DMS 273 treated with DMSO at 0.1 percent for 48 hours (cell line): Measurements from ENCODE around the gene IP6K2.

Source experiments
- DNase-seq: peaks from one replicate; lab custom pipeline; 2025; lab: John Stamatoyannopoulos, UW

The IP6K2 gene

DNA sequence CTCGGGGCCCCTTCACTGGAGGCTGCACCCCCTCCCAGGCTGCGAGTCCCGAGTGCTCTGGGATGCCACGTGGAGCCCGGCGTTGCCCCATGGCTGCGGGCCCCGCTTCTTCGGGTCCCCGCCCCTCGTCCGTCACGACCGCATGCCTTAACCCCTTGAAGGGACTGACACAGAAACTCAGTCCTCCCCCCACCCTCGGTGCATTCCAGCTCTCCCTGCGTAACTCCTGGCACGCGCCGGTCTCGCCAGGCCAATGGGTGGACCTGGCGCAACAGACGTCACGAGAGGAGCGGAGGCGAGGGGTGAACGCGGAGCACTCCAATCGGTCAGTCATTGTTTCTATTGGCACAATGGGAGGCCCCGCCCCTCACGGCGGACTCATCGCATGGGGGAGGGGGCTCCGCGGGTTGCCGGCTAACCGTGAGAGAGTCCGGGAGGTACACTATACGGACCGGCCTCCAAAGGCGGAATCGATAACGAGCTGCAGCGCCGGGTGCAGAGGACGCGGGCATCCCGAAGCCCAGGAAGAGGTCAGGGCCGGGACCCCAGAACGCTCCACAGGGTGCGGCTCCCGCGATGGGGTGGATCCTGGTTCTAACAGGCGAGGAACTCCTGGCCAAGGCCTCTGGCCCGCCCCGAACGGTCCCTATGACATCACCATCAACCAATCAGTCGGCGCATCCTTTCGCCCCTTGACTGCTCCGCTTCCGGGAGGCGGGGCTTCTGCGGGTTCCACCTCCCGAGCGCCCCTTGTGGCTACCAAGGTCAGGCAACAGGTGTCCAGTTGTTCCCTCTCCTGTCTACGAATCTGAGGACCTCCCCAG is 53.3 kb downstream of the IP6K2 start:
- DNase-seq: peak; percentile 92

DNA sequence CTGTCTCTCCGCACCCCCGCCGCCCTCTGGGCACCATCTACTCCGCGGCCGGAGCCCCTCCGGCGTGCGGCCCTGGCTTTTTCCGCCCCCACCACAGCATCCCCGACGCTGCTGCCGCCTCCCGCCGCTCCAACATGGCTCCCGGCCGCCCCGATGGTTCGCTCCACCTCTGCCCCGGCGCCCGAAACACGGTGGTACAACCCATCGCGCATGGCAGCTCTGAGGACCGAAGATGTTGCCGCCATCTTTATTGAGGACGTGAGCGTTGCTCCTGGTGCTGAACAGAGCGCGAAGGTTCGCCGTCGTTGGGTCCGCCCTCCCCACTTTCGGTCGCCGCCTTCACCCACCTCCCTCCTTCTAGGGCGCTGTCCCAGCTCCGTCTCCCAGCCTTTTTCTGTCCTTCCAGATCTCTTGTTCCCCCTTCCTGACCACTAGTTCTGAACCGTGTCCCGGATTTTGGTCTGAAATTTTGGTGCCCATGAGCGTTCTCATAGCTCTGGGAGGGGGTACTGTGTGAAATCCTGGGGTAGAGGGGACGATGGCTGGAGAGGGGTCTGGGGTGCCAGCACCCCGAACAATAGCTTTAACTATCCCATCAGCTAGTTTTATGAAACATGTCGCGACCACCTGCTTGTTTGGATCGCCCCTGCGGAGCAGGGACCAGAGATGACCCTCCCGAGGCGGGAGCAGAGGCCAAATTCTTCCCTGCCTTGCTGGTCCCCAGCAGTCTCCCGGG is 54.1 kb downstream of the IP6K2 start, which contains the start of gene CELSR3:
Gene CELSR3, minus strand, starts transcription at position 134 of the 736 bp plus-strand sequence. CDS start 252 bp downstream, outside the sequence.
- peak; percentile 67 for DNase-seq

DNA sequence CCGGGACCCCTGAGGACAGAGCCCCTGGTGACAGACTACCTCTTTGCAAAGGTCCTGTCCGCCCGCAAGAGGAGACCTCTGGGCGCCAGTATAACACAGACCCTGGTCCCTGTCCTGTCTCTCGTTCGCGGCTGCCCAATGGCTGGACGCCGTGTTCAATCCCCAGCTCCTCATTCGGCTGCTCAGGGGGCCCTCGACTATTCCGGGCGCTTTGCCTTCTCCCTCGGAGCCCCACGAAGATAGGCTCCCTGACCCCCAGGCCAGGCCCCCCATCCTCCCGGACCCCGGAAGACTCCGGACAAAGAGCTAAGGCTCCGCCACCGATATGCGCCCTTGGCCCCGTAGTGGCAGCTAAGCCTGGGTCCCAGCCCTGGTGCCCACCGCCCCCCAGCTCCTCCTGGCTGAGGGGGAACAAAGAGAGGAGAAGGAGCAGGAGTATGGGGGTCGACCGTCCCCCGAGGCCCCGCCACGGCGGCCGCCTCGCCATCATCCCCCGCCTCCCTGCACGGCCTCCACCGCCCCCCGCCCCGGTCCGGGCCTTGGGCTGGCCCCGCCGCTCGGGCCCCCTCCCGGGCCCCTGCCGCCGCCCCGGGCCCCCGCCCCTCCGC is 54.8 kb downstream of the IP6K2 start:
- DNase-seq: no peak

DNA sequence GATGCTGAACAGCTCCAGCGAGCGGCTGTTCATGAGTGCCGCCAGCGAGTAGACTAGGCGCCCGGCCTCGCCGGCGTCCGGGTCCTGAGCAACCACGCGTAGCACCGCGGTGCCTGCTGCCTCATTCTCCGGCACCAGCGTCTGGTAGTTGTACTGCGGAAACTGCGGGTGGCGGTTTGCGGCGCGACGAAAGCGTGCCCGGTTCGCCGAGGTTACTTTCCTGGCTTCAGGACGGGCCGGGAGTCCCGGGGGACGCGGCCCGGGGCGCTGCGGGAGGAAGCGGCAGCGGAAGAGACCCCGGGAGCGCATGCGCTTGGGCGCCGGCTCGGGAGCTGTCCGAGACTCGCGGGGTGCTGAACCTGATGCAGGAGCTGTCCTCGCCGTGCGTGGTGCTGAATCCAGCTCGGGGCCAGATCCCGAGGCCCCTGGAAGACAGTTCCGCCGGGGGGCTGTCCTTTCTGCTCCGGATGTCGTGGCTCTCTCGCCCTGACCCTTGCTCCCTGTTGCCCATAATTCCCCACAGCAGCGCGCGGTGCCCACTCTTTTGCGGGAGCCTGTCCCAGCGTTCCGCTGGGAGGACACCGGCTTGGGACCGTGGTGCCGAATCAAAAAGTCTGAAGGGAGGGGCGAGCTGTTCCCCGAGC is 55.4 kb downstream of the IP6K2 start:
- no peak for DNase-seq

DNA sequence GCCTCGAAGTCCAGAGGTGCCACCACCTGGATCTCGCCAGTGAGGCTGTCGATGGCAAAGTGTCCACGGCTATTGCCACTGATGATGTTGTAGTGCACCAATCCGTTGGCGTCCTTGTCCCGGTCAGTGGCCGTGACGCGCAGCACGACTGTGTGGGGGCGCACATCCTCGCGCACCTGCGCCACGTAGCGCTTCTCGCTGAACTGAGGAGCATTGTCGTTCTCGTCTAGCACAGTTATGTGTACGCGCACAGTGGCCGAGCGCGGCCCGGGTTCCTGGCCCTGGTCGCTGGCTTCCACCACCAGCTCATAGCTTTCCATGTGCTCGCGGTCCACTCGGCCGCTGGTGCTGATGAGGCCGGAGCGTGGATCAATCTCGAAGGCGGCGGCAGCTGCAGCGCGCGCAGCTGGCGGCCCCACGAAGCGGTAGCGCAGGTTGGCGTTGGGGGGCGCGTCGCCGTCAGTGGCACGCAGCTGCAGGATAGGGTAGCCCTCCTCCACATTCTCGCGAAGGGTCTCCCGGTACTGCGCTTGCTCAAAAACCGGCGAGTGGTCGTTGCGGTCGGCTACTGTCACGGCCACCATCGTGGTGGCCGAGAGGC is 56.1 kb downstream of the IP6K2 start:
- DNase-seq: no peak

DNA sequence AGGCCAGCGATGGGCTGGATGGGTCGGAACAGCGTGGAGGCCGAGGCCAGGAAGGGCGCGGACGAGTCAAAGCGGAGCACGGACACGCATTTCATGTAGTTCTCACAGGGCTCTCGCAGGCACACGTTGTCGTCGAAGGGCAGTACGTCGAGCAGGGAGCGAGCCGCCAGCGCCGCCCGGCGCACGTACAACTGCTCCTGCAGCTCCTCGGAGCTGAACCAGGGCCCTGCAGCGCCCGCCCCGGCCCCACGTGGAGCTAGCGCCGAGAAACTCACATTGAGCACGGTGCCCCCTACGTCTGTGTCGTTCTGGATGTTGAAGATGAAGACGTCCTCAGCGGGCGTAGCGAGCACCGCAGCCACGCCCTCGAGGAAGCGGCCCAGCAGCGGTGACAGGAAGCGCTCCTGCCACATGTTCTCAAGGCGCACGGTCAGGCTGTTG is 60.2 kb downstream of the IP6K2 start:
- DNase-seq: no peak

DNA sequence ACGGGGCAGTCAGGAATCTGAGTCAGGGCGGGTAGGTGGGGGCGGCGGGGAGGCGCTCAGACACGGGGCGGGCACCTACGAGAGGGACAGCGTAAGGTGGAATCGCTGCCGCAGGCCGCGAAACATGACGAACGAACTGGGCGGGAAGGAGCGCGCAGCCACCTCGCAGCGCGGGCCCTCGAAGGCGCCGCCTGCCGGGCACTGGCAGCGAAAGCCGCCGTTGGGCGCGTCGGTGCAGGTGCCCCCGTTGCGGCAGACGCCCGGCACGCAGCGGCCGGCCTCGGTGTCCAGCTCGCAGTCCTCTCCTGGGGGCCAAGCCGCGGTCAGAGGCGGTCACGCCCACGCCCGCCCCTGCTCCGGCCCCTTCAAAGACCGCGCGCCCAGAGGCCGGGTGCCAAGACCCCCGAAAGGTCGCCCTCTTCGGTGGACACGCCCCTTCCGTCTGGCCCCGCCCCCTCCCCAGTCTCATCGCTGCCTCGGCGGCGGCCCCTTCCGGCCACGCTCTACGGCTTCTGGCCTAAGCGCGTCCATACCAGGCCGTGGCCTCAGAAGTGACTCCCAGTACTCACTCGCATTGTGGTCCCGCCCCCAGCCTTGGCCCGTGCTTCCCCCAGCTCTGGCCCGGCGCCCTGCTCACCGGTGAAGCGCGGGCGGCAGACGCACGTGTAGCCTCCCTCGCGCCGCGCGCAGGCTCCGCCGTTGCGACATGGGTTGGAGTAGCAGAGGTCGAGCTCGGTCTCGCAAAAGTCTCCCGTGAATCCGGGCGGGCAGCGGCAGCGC is 60.8 kb downstream of the IP6K2 start:
- DNase-seq: no peak

DNA sequence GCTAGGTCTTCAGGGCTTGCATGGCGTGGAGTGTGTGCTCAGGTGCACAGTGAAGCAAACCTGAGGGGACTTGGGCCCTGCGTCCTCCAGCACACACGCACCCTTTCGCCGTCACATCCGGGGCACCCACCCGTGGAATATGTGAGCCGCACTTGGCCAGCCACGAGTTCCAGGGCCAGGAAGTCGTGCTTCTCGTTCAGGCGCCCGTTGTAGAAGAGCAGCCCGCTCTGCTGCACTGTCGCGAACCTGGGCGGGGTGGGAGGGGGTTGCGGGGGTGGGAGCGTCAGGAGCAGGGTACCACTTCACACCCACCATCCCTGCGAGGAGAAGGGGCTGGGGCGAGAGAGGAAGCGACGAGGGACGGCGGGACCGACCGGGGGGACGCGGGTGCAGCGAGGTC is 61.4 kb downstream of the IP6K2 start:
- DNase-seq: no peak

DNA sequence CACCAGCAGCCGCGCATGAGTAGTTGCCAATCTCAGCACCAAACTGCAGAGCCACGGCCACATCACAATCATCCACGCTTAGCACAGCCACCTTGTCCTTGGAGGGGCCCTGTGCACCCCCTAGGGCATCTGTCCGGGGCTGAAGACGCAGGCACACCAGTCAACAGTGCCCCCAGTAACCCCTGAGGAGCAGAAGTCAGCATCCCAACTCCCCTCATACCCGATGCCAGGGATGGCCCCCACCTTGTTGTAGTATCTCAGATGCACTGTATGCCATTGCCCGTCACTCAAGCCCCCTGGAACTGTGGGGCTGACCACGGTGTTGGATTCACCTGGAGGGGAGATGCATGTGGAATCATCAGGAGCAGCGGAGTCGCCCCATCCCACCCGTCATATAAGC is 62.0 kb downstream of the IP6K2 start:
- DNase-seq: no peak

DNA sequence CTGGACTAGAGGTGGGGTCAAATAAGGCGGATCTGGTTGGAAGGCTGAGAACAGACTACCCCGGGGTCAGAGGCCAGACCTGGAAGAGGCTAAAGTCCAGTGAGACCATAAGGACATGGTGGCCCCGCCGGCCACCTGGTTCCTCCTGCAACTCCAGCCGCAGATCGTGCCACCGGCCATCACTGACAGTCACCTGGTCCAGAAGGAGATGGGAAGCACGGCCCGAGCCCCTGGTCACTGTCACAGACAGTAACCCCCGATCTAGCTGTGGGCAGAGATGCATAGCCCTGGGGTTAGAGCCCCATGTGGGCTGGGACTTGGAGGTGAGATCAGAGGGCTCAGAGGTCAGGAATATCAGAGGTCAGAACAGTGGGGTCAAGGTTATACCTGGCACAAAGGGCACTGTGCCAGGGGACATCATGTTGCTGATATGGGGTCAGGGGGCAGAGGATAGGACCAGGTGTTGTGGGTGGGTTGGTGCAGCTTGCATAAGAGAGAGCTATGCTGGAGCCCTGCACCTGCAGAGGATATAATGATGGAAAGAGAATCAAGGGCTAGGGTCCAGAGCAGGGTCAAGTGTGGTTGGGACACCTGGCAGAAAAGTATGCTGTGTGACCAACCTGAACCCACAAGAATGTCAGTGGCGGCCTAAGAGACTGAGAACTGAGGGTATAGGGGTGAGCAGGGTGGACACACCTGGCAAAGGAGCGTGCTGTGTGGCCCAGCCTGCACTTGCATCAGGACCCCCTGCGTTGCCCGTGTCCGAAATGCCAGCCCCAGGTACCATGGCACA is 63.9 kb downstream of the IP6K2 start:
- no peak for DNase-seq

DNA sequence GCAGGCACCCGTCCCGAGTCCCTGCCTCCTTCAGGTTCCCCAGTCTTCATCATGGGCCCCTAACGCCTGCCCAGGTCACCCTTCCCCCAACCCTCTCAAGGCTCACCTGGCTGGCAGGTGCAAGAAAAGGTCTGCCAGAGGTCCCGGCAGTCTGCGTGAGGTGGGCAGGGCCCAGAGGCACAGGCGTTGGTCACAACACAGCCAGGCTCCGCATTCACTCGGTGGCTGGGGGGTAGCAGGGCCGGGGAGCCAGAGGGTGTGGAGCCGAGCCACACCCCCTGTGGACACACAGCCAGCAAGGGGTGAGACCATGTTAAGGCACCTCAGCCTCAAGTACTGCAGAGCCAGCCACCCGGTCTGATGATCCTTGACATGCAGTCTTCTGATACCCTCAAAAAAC is 65.2 kb downstream of the IP6K2 start:
- no peak for DNase-seq

DNA sequence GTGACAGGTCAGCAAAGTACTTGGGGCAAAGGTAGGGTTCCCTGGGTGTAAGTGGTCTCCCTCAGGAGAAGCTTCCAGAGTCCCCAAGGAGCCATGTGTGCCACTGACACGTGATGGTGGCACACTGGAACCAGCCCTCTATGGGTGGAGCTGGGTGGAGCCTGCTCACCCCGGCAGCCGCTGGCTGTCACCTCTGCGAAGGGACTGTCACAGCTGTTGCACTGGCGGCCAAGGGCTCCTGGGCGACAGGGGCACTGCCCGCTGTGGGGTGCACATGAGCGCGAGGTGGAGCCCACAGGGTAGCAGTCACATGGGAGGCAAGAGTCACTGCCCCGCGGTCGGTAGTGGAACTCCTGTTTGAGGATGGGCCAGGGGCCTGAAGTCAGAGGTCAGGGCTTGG is 66.3 kb downstream of the IP6K2 start:
- DNase-seq: no peak

DNA sequence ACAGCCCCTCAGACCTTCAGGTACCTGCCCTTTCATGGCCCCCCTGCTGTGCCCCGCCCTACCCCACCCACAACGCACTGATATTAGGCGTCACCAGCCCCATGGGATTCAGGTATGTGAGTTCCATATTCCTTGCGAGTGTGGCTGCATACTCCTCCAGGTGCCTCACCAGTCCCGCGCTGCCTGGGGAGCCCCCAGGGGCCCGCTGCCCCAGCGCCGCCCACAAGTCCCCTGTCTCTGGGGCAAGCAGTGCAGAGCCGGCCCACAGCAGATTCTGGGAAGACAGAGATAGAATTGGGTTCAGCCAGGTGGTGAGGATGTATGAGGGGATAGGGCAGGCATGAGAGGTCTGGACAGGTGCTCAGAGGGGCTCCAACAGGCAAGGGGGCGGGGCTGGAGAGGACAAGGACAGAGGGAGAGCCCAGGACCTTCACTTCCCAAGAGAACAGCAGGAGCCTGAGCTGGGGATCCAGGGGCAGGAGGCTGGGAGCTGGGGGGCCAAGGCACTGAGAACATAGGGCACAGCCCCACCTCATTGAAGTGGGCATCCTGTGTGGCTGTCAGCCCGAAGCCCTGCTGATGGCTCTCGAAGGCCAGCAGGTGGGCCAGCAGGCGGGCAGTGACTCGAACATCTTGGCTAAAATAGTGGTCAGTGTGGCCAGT is 68.7 kb downstream of the IP6K2 start:
- DNase-seq: no peak

DNA sequence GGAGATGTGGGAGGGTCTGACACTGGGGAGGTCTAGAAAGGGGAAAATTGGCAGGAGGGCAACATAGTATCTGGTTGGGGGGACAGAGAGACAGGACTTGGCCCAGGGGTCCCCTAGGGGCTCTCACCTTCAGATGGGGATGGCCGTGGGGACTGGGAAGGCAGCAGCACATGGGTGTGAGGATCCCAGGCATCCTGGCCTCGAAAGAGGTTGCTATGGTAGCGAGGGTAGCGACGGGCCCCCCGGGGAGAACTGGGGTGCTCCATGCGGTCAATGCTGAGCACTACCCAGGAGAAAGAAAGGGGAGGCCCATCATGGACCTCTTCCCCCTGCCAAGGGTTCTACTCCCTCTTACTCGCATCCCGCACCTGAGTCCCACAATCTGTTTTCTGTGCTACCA is 69.3 kb downstream of the IP6K2 start:
- no peak for DNase-seq

DNA sequence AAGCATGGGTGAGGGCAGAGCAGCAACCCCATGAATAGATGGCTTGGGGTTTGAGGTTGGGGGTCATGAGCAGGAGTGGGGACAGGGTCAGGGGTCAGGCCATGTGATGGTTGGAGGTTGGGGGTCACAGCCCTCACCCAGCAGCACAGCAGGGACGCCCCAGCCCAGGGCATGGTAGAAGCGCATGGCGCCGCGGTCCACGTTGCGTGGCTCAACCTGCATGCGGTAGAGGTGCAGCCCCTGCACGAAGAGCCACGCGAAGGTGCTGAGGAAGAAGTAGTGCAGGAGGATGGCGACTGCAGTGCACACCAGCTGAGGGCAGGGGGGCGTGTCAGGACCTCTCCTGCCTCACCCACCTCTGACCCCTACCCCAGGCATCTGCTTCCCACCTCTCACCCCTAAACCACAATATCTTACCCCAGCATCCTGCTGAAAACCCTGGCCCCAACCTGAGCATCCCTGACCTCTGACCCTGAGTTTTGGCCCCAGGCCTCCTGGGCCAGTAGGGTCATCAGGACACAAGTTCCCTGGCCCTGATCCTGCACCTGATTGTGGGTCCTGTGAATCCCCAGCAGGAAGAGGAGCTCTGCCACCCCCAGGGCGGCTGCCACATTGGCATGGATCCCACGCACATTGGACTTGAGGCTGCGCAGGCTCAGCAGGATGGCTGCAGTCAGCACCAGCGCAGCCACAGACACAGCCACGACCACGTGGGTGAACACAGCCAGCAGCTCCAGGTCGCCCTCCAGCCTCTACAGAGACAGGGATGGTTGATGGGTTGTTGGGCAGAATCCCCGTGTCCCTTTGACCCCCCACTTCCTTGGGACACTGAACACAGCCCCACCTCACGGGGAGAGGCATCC is 71.9 kb downstream of the IP6K2 start:
- DNase-seq: no peak

DNA sequence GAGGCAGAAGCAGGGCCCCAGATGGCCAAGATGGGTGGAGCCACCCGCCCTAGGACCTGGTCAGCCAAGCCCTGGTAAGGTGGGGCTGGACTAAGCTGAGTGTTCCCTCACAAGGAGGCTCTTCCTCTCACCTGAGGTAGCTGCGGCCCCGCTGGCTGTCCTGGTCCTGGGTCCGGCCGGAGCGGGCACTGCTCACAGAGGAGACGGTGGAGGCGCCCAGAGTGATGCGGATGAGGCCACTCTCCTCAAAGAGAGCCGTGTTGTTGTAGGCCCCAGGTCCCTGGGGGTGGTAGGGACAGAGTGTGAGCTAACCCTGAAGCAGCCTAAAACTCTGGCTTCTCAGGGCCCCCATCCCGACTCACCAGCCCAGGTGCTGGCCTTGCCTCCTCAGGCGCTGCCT is 74.4 kb downstream of the IP6K2 start:
- no peak for DNase-seq

DNA sequence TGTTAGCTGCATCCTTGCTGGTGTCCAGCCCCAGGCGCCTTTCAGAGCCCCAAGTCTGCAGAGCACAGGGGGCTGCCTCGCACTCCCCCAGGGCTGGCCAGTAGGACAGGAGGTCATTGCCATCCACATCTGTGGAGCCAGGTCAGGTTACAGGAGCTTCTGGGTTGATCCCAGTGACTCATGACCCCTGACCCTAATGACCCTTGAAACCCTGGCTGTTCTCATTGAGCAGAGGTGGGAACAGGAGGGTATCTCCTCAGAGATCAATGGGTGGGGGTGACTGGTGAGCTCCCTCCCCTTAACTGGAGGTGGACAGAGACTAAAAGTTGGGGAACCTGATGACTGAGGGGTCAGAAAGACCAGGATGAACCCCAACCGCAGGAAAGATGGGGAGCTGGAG is 75.6 kb downstream of the IP6K2 start:
- DNase-seq: no peak

DNA sequence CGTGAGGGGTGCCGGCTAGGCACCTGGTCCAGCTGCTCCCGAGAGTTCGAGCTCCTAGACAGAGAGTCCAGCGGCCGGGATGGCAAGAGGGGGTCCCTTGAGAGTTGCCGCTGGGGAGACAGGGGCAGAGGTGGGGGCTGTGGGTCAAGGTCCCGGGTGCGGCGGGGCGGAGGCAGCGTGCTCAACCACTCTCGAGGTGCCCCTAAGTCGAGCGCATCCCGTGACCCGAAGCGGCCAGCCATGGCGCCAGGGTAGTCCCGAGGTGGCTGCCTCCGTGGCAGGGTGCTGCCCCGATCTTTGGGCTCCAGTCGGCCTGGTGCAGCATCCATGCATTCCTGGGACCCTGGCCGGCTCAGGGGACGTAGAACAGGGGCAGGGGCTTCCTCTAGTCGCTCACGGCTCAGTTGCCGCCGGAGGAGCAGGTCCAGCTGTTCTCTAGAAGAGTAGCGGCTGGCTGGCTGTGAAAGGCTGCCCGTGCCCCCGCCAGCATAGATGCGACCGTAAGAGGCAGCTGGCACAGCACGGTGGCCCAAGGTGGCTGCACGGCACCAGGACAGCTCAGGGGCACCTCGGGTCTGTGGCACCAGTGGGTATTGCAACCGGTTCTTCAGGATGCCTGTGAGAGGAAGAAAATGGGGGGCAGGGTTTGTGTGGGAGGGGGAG is 76.9 kb downstream of the IP6K2 start:
- no peak for DNase-seq
